Right forelimb (tissue), 1 donor: Measurements from ENCODE around the gene ACY1.

Experiments used
- DNase-seq: peaks from one replicate; pipeline ENCODE4 v3.0.0-alpha.2; 2018

The ACY1 gene

DNA sequence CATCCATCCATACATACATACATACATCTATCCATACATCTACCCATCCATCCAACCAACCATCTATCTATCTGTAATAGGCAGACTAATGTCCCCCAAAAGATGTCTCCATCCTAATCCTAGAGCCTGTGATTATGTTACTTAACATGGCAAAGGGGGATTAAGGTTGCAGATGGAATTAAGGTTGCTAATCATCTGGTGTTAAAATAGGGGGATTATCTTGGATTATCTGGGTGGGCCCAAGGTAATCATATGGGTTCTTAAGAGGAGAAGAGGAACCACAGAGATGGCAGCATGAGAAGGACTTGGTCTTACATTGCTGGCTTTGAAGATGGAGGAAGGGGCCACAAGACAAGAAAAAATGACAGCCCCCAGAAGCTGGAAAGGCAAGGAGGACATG, 27.1 kb downstream of the ACY1 start:
- DNase-seq, result no peak

DNA sequence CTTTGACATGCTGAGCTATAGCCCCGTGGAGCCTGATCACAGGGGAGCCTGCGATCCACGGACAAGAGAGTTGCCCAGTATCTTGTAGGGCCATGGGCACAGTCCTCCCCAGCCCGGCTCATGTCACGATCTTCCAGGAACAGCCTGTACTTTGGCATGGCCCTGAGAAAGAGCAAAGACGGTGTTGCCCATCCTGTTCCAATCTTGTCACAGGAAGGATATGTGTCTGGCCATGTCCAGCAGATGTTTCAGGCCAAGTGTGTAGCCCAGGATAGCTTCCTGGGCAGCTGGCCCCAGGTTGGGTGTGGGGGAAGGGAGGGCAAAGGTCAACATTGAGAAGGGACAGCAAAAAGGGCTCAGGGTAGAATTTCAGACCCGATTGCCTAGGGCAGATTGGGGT, 29.4 kb downstream of the ACY1 start:
- no peak for DNase-seq

DNA sequence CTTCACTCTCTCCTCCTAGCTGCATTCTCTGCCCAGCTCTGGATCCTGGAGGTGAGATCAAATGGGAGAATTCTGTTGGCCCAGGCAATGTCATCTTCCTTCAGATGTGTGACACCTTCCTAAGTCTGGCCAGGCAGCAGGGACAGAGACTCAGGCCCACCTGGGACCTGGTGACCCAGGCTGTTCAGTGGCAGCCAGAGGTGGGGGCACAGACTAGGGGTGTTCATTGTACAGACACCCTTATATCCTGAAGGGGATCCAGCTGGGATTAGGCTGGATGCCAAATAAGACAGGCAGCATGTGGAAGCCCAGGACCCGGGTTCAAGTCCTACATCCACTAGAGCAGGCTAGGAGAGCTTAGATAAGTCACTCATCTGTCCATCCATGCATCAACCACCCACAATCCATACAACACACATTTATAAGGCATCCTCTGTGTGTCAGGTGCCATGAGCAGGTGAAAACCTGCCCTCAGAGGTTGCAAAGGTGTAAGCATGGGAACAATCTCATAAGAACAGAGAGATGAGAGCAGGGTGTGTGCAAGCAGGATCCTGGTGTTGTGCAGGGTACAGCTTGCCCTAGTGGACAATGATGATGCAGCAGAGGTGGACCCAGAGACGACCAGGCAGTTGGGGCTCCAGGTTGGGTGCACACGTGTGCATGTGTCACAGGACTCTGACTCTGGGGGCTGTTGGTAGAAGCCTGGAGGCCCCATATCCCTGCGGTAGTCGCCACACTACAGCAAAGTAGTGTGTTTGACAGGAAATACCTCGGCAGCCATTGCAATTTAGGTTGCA, 30.7 kb downstream of the ACY1 start:
- DNase-seq, result no peak

DNA sequence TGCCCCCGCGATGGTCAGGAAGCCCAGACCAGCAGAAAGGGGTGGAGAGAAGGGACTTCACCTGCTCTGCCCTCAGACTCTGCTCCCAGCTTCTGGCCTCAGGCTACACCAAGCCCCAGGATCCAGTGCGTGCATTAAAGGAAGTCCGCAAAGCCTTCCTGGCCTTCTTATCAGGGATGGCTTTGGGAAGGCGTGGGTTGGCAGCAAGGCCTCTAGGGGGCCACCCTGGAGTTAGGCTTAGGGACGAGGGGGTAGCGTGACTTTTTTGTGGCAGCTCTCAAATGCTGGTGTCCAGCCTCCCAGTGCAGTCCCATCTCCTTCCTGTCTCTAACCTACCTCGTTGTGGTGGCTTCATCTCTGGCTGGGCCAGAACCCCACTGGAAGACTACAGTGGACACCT, 31.3 kb downstream of the ACY1 start:
- DNase-seq, result no peak

DNA sequence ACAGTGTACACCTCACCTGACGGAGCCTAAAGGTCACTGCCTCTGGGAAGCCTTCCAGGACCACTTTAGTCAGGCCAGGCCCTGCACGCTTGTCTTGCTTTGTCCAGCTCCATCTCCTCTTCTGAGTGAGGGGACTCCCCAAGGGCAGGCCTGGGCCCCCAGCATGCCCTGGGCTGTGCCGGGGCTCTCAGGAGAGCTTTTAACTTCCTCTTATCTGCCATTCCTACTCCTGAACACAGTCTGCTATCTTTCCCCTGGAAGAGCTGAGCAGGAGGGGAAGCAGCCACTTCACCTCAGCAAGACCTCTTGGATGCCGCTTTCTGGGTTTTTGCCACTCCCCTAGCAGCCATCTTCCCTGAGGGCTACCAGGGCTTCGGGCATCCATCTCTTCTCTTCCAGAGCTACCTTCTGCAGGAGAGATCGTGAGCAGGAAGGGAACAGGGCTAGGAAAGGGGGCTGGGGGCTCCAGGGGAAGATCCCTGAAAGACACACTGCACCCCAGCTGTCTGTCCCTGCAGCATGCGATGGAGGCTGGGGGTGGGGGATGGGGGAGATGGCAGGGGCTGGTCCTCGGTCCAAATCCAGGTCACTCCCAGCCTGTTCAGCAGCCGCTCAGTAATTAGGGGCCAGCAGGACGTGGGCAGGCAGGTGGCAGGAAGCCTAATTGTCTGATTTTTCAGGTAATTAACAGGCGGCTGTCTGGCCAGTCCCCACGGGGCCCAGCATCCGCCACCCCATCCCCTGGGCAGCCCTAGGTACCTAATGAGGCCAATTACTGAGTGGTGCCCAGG, 32.3 kb downstream of the ACY1 start:
- no peak for DNase-seq

DNA sequence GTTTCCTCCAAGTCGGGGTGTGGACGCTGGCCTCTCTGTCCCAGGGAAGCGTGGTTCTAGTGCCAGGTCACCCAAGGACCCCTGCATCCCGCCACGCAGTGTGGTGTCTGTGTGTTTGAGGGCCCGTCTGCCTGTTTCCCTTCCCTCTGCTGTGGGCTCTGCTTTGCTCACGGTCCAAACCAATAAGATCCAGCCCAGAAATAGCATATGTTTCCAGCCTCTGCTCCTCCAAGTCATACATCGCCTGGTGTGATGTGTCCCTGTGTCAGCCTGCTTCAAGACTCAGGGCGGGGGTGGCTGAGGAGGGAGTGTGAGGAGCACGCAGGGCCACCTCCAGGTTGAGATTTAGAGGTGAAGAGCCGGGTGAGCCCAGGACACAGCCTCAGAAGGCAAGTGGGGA, 34.3 kb downstream of the ACY1 start:
- no peak for DNase-seq

DNA sequence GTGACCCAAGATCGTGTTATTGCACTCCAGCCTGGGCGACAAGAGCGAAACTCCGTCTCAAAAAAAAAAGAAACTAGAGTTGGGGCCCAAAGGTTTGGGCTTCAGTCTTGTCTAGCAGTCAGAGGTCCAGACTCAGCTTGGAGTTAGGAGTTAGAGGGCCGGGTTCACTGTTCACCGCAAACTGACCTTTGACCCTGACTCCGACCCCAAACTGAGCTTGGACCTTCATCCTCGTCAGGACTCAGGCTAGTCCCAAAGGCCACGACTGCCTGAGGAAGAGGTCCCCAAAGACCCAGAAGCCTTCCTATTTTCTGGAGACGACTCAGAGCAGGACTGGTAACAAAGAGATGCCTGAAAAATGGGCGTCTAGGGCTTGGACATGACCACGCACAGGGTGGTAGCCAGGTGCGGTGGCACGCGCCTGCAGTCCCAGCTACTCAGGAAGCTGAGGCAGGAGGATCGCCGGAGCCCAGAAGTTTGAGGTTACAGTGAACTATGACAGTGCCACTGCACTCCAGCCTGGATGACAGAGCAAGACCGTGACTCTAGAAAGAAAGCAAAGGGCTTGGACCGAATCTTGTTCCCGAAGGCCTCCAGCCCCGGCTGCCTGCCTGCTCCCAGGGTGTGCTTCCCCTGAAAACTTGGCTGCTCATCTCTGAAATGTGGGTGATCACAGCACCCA, 35.1 kb downstream of the ACY1 start:
- DNase-seq, result no peak

DNA sequence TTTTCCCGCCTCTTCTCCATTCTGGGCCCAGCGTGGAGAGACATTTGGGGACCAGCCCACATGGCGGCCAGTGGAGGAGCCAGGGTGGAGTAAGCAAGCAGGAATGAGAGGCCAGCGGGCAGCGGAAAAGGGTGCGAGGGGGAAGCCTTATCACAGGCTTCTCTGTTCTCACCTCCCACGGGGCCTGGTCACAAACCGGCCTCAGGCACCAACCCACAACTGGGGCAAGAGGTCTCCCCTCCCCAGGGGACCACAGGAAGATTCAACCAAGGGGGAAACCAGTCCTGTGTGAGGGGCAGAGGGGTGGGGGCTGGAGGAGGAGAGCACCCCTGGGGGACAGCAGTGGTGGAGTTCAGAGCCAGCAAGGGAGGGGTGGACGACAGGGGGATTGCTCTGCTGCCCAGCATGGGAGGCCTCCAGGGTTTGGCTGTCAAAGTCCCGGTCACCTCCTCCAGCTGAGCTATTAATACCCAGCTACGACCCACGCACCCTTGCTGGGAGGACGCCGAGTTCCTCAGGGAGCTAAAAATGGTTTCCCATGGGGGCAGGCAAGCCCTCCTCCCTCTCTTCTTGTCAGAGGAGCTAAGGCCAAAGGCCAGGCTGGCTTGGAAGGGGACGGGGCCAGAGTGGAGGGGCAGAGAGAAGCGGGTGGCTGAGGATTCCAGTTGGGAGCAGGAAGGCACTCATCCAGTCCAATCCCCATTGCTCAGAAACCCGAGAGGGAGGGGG, 36.2 kb downstream of the ACY1 start:
- no peak for DNase-seq

DNA sequence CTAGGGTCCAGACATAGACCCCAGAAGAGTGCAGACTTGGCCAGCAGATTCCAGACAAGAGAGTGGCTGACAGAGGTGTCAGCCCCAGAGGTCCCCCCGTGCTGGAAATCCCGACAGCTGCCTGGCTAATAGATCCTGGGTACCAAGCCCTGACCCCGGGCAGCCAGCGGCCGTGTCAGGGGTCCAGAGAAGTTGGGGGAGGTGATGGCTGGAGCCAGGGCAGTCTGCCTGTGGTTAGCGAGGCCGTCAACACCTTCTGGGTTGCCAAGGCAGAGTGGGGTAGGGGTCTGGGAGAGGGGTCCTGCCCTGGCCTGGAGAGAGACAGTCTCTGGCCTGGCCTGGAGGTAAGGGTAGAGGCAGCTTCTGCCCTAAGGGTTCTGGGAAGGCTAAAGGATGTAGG, 37.5 kb downstream of the ACY1 start:
- no peak for DNase-seq

DNA sequence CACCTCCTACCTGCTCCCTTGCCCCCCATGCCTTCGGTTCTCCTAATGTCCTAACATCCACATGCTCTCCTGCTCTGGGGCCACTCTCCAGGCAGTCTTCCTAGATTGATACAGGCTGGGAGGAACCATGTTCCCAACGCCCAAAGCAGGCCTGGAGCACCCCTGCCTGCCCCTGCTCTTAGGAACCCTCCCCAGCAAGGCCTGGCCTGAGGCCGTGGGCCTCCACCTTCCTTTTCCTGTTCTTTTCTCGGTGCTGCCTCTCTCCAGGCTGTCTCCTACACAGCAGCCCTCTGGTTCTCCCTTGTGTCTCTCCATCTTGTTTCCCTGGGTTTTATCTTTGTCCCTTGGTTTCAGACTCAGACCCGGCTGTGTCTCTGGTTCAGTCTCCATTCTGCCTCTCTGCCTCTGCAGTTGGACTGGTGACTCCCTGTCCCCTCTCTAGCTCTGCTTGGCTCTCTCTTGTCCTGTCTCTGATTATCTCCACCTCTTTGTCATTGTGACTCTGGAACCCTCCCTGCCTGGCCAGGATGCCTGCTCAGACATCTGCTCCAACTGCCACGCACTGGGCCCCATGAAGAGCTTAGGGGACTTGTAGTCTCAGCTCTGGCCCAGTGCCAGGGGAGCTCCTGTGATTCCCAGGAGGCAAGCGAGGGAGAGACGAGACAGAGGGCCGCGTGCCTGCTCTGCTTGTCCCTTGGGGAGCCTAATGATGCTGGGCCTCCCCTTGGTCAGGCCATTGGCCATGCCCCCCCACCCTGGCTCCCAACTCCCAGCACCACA, 38.3 kb downstream of the ACY1 start:
- no peak for DNase-seq

DNA sequence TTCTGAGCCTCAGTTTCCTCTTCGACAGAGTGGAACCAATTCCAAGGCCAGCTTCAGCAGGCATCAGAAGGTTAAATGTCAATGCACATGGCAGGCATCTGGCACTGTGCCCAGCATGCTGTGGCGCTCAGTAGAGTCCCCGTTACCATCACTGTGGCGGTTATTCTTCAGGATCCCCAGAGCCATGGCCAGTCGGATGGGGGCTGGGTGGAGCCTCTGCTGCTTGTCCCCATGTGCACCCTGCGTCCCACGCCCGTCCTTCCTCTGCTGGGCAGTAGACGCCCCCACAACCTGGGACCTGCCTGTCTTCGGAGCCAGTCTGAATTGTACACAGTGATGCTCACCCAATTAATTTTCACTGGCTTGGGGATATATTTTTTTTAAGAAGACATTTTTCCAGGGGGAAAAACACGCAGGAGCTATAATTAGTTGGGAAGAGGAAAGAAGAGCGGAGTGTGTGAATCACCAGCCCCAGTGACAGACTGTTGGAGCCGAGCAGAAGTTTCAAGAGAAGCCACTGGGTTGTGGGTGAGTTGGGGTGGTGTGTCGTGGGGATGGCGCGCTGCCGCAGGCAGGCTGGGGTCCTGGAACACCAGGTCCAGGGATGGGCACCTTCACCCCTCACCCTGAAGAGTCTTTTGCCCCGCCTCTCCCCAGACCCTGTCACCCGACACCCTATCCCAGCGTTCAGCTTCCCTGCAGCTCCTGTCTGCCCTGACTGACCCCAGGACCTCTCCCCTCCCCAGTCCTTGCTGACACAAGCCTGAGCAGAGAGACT, 39.2 kb downstream of the ACY1 start:
- DNase-seq, result no peak

DNA sequence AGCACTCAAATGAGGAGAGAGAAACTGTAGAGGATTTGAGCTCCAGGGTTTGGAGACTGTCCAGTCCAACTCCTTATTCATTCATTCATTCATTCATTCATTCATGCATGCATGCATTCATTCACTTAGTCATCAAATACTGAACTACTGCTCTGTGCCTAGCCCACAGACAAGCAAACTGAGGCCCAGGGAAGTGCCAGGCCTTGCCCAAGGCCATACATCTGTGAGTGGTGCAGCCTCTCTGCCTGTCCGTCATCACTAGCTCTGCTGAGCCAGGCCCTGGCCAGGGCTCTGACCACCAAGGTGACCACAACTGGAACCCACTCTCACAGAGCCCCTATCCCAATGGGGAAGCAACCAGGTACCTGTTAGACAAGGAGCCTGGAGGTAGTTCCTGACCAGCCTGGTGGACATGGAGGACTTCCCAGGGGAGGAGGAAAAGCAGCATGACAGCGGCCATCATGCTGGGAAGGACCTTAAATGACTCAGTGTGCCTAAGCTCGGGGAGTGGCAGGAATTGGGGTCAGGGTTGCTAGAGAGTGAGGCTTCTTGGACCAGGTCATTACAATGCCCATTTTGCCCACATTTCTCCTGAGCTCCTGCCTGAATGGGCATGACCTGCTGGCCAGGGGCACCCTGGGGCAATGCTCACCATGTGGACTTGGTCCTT, 39.9 kb downstream of the ACY1 start:
- DNase-seq, result no peak

DNA sequence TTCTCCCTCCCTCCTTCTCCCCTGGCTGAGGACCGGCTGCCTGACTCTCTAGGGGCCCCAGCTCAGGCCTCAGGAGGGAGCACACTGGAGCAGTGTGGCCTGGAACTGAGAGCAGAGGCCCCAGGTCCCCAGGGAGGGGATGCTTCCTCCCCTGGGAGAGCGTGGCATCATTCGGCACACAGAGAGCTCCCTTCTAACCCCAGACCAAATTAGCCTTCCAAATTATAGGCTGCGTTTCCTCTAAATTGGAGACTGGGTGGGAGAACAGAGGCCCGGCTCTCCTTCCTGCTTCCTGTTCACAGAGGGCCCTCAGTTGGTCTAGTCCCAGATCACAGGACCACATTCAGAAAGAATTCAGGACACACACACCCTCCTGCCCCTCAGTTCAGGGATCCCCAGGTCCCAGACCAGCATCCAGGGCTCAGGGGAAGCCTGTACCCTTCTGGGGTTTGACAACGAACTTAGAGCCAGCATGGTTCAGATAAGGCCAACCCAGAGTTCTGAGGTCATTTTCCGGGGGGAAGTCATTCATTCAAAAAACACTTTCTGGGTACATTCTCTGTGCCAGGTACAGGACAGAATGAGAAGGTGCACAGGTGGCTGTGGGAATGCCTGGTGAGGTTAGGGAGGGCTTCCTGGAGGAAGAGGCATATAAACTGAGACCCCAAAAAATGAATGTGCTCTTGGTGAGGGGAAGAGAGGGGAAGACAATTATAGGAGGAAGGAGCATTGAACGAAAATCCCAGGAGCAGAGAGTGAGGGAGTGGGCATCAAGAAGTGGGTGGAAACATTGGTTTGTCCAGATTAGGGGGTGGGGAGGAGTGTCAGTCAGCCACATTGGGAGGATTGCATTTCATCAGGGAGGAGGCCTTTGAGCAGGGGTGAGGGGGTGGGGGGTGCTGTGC, 40.8 kb downstream of the ACY1 start:
- no peak for DNase-seq

DNA sequence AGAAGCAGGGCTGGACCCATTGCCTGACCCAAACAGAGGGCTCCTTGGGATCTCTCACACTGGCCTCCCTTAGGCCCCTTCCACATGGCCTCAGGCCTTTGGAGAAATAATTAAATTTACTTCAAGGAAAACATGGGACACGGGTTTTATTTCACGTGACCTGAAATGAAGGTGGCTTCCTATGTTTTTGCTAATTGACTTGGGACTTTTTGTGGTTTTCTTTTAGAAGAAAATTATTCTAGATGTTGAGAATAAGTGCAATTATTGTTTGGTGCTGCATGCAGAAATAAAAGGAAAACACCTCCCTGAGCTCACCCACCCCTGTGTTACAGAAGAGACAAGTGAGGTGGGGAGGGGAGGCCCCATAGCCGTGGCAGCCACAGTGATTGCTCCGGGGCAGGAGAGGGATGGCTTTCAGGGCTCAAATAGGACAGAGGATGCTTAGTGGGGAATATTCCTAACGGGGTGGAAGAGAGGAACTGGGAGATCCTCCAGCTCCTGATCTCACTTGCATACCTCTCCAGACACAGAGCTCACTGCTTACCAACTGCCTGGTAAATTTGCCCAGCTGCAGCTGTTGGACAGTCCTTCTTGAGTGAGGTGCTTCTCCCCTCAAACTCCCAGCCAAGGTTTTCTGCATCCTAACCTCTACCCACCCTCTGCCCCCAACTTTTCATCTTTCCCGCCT, 41.6 kb downstream of the ACY1 start:
- DNase-seq, result no peak

DNA sequence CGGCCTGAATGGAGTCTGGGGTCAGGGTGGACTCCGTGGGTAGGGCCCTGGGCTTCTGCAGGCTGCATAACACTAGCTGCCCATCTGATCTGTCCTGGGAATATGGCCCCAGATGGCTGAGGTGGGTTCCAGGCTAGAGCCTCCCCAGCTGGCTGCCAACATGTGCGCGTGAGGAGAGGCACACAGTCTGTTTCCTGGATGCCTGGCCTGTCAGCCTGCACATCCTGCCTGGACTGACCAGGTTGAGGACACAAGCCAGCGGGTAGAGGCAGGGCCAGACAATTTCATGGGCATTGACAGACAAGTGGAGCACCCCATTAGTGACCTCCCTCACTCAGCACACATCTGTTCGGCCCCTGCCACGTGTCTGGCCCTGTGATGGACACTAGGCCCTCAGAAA, 42.1 kb downstream of the ACY1 start:
- no peak for DNase-seq

DNA sequence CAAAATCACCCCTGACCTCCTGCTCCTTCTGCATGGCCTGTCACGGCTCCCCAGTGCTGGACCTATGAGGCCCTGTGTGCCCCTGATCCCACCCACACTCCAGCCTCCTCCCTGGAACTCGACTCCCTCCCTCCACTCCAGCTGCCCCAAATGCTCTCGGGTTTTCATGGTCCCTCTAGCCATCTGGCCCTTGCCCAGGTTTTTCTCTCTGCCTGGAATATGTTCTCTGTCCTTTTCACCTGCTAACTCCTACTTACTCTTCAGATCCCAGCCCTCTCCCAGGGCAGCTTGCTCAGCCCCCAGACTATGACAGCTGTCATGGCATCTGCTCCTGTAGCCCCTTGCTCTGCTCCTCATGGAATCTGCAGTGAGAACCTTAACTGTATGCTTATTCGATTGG, 42.7 kb downstream of the ACY1 start:
- no peak for DNase-seq

DNA sequence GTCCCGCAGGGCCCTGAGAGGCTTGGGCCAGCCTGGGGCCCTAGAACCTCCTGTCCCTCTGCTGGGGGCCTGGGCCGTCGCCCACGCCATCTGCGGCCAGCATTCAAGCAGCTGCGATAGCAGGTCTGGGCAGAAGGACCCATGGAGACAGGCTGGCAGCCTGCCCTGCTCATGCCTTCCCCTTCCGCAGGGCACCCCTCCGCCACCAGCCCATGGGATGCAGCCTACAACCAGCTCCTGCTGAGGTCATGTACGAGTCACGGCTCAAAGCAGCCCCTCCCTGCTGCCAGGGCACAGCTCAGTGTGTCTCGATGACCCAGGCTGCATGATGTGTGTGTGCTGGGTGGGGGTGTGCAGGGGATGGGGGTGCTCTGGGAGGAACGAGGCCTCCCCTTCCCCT, 45.2 kb downstream of the ACY1 start:
- no peak for DNase-seq

DNA sequence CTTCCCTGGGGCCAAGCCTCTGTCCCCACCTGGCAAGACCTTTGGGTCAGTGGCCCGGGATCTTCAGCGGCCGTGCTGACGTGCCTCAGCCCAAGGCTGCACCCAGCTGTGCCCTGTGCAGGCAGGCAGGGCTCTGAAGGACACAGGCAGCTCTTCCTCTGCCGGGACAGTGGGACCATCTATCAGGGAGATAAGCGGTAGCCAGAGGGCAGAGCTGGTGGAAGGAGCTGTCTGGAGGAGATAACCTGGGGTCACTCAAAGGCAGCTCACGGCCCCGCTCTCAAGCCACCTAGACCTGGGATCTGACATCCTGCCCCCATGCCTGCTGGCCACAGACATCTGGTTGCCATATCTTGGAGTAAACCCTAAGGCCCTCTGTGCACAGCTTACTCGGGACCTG, 45.7 kb downstream of the ACY1 start:
- no peak for DNase-seq

DNA sequence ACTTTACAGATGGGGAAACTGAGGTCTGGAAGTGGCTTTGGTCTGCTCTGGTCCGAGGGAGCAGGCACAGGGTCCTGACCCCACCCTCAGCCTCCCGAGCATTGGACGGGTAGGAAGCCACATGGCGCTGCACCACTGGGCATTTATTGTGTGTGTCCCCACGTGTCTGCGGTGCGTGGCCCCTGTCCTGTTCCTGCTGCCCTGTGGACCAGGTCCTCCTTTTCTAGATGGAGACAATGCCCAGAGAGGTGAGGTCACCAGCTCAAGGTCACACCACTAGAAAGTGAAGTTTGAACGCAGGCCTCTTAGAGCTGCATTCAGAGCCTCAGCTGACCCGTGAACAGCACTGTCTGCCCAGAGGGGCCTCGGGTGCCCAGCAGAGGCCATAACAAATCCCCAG, 46.2 kb downstream of the ACY1 start:
- DNase-seq, result no peak
